Measurements from ENCODE around the gene PYM1.

PYM1 gene

GRCh38 chr12:55861871-55862270 lies 65.8 kb downstream of the PYM1 start:
- no peak for TF ChIP-seq CTCF (IDR thresholded peaks at IDR 0.05; ENCODE audit: insufficient read depth, missing control alignments)
- DNase-seq (ENCODE audit: insufficient read length, low spot score), result no peak
- no peak for FAIRE-seq

DNA sequence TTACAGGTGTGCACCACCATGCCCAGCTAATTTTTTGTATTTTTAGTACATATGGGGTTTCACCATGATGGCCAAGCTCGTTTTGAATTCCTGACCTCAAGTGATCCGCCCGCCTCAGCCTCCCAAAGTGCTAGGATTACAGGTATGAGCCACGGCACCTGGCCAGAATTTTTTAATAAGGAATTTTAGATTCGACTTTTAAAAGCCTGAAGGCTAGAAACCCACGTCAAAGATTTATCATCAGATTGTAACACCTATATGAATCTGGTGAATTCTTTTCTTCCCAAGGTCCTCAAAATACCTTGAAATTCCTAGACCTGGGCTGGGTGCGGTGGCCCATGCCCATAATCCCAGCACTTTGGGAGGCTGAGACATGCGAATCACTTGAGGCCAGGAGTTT lies 66.3 kb downstream of the PYM1 start:
- FAIRE-seq (no peak), DNase-seq (ENCODE audit: insufficient read length, low spot score) (no peak)
- no peak for TF ChIP-seq CTCF (IDR thresholded peaks at IDR 0.05; ENCODE audit: insufficient read depth, missing control alignments)

GRCh38 chr12:55852740-55853139 lies 75.0 kb downstream of the PYM1 start:
- no peak for FAIRE-seq

More at GRCh38 chr12:55852740-55853139, 75.0 kb downstream of the PYM1 start:
- DNase-seq (ENCODE audit: insufficient read length, low spot score), result no peak
- TF ChIP-seq CTCF (IDR thresholded peaks at IDR 0.05; ENCODE audit: insufficient read depth, missing control alignments), result no peak
